AG09319 (cell line): ENCODE results near the gene ITIH4.
A peak's percentile ranks its signal among the peaks of the same experiment; 100 is the strongest.

ENCODE experiments used
- DNase-seq: peaks from one replicate; pipeline ENCODE4 v3.0.0-alpha.2; 2010; ENCODE audit warnings: low read depth; ENCODE audit errors: extremely low read depth
- TF ChIP-seq, protein P1 (sequence below): IDR thresholded peaks from 2 replicates; pipeline ENCODE4 v1.5.1; 2011; ENCODE audit warnings: low read depth, mild to moderate bottlenecking, inconsistent platforms, low read length, moderate library complexity

ITIH4 gene

GRCh38 chr3:52873433-52874159, 43.1 kb upstream of the ITIH4 start:
- TF ChIP-seq, protein P1, sequence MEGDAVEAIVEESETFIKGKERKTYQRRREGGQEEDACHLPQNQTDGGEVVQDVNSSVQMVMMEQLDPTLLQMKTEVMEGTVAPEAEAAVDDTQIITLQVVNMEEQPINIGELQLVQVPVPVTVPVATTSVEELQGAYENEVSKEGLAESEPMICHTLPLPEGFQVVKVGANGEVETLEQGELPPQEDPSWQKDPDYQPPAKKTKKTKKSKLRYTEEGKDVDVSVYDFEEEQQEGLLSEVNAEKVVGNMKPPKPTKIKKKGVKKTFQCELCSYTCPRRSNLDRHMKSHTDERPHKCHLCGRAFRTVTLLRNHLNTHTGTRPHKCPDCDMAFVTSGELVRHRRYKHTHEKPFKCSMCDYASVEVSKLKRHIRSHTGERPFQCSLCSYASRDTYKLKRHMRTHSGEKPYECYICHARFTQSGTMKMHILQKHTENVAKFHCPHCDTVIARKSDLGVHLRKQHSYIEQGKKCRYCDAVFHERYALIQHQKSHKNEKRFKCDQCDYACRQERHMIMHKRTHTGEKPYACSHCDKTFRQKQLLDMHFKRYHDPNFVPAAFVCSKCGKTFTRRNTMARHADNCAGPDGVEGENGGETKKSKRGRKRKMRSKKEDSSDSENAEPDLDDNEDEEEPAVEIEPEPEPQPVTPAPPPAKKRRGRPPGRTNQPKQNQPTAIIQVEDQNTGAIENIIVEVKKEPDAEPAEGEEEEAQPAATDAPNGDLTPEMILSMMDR, result no peak; the same call in 1 of the 2 replicates
- peak; percentile 42 for DNase-seq

- TF ChIP-seq, protein P1, result no peak
- no peak for DNase-seq
Observed at GRCh38 chr3:52872245-52872644, 41.8 kb upstream of the ITIH4 start.

GRCh38 chr3:52871761-52872160, 41.3 kb upstream of the ITIH4 start:
- TF ChIP-seq, protein P1, result no peak
- DNase-seq, result no peak

- TF ChIP-seq, protein P1, result no peak
- no peak for DNase-seq
Observed at GRCh38 chr3:52870471-52870870, 40.0 kb upstream of the ITIH4 start.

- no peak for DNase-seq
- TF ChIP-seq, protein P1, result no peak
Observed at GRCh38 chr3:52866427-52866826, 36.0 kb upstream of the ITIH4 start.

DNA sequence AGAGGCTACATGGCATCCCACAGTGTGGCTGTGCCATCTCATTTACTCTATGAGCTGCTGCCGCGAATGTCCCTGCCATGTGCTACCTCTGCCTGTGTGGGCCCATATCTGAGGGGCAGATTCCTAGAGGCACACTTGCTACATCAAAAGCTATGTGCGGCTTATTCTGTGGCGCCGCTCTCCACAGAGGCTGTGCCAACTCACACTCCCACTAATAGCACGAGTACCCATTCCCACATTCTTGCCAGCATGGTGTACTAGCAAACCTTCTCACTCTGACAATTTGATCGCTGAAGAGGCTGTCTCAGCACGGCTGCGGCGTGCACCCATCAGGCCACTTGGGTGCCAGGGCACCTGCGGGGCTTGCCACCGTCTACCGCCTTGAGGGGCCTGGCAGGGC, 35.5 kb upstream of the ITIH4 start:
- TF ChIP-seq, protein P1, result no peak
- no peak for DNase-seq

DNA sequence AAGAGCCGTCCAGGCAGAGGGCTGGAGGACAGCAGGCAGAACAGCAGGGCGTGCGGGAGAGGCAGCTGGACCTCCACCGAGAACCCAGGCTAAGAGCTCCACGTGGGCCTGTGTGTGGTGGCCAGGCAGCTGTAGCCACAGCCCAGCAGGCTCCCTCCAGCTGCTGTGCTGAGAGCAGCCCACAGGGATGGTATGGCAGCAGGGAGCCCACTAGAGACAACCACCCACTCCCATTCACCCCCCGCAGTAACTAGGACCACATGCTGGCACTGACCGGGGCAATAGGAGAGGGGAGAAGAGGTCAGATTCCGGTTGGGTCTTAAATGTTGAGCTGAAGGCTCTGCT, 29.9 kb upstream of the ITIH4 start:
- TF ChIP-seq, protein P1, result no peak
- no peak for DNase-seq
